HepG2 (cell line): ENCODE measurements around the gene MAP3K2. TPM values are rescaled to one million over a fixed set of nuclear protein-coding genes. Genes with fewer than 3 reads are reported as not detected.

ENCODE experiments used
- HOXA3 ChIP-seq: sonication (generic); formaldehyde crosslinking; IDR thresholded peaks from 2 replicates; pipeline ENCODE4 v1.5.0; 2020; ENCODE audit warnings: missing genetic modification reagents
- ISL2 ChIP-seq: sonication (generic); formaldehyde crosslinking; IDR thresholded peaks from 2 replicates; pipeline ENCODE4 v1.5.0; 2020; ENCODE audit warnings: missing genetic modification reagents
- KAT7 ChIP-seq: IDR thresholded peaks from 2 replicates; pipeline ENCODE4 v1.6.1; 2018; ENCODE audit warnings: borderline replicate concordance, missing compliant biosample characterization
- NFE2L1 ChIP-seq: sonication (generic); formaldehyde crosslinking; IDR thresholded peaks from 2 replicates; pipeline ENCODE4 v1.4.0; 2020; ENCODE audit warnings: missing genetic modification reagents, mild to moderate bottlenecking, borderline replicate concordance
- NFKBIZ ChIP-seq: IDR thresholded peaks from 2 replicates; pipeline ENCODE4 v1.6.1; 2018; ENCODE audit warnings: missing genetic modification reagents, missing compliant biosample characterization
- SMARCC2 ChIP-seq: fragments of 450-650 bp; IDR thresholded peaks from 2 replicates; pipeline ENCODE4 v1.6.1; 2017; ENCODE audit warnings: antibody characterized with exemption, mild to moderate bottlenecking
- TAF1 ChIP-seq: sonication (generic); formaldehyde crosslinking; IDR thresholded peaks from 2 replicates; pipeline ENCODE4 v1.4.0; 2020; ENCODE audit warnings: missing genetic modification reagents
- ZKSCAN8 ChIP-seq: IDR thresholded peaks from 2 replicates; pipeline ENCODE4 v1.6.1; 2016; ENCODE audit warnings: borderline replicate concordance, missing genetic modification reagents, missing compliant biosample characterization
- ZNF205 ChIP-seq: IDR thresholded peaks from 2 replicates; pipeline ENCODE4 v1.6.1; 2018; ENCODE audit warnings: missing biosample characterization, missing genetic modification reagents
- ZNF234 ChIP-seq: sonication (generic); formaldehyde crosslinking; conservative IDR thresholded peaks from 2 replicates; pipeline ENCODE4 v1.5.1; 2020; ENCODE audit warnings: mild to moderate bottlenecking, missing genetic modification reagents
- ZNF768 ChIP-seq: sonication (generic); formaldehyde crosslinking; IDR thresholded peaks from 2 replicates; pipeline ENCODE4 v1.4.0; 2020; ENCODE audit warnings: missing genetic modification reagents
- polyA plus RNA-seq, 8 experiments: library from polyadenylated mRNA; depleted of rRNA in 3 of 8; stranded (reverse) in 7 of 8; unstranded in 1 of 8; fragments of >200 nt; fragmentation: Illumina TruSeq in 4 of 8; extraction: Trizol in 4 of 8; gene quantifications; 2 replicates each; pipeline versions ENCODE4 v1.2.1 to v1.2.3, GENCODE V29; 2011 to 2016; ENCODE audit warnings: low read depth in 4 of 8, missing spikeins in 1 of 8, mixed read lengths in 1 of 8; ENCODE audit not compliant: insufficient read depth in 1 of 8
- total RNA-seq, 5 experiments: library from RNA; depleted of rRNA; stranded (reverse); fragments of >200 nt; fragmentation: Illumina TruSeq; extraction: Trizol; gene quantifications; 2 replicates each; pipeline ENCODE4 v1.2.3, GENCODE V29; 2016; ENCODE audit warnings: low read depth in 1 of 5
- TF ChIP-seq, protein P1 (sequence below): sonication (generic); formaldehyde crosslinking; IDR thresholded peaks from one replicate; pipeline ENCODE4 v1.5.1; 2020; ENCODE audit warnings: mild to moderate bottlenecking, missing genetic modification reagents; ENCODE audit errors: not compliant biosample characterization
- TF ChIP-seq, protein P2 (sequence below): sonication (generic); formaldehyde crosslinking; IDR thresholded peaks from 2 replicates; pipeline ENCODE4 v1.4.0; 2020; ENCODE audit warnings: mild to moderate bottlenecking, missing genetic modification reagents

The MAP3K2 gene
- total and polyA plus RNA-seq, 2 of the 13 experiments (the other 11 are each of a cell fraction or from before 2014, with no cell fraction given), result 12.2 to 37.2 TPM

DNA sequence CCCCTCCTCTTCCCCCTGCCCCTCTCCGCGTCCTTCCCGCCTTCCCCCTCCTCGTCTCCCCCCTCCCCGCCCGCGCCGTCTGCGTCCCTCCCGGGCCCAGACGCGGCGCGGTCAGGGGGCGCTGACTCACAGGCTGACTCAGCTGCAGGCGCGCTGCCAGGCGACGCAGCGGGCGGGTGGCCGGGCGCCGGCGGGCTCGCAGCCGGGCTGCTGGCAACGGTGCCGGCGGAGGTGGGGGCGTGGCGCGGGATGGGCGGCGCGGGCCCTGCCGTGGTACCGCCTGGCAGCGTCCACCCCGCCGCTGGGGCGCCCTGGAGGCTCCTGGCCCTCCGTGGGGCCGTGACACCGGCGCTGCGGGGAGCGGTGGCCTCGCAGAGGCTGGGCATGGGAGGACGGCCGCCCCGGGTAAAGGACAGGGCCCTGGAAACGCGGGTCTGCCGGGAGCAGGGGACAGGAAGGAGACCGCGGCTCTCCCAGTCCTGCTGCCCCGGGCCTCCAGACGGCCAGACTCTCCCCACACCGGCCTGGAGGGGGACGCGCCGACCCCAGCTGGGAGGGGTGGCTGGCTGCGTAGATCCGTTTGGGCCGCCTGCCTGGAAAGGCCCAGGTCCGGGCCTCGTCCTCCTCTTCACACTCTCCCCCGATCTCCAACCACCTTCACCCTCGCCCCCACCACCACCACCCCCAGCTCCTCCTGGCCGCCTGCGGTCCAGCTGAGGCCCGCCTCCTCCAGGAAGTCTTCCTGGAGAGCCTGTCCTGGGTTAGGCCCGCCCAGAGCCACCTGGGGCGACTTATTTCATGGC is 20.4 kb upstream of the MAP3K2 start (continued):
- TF ChIP-seq, protein P1, sequence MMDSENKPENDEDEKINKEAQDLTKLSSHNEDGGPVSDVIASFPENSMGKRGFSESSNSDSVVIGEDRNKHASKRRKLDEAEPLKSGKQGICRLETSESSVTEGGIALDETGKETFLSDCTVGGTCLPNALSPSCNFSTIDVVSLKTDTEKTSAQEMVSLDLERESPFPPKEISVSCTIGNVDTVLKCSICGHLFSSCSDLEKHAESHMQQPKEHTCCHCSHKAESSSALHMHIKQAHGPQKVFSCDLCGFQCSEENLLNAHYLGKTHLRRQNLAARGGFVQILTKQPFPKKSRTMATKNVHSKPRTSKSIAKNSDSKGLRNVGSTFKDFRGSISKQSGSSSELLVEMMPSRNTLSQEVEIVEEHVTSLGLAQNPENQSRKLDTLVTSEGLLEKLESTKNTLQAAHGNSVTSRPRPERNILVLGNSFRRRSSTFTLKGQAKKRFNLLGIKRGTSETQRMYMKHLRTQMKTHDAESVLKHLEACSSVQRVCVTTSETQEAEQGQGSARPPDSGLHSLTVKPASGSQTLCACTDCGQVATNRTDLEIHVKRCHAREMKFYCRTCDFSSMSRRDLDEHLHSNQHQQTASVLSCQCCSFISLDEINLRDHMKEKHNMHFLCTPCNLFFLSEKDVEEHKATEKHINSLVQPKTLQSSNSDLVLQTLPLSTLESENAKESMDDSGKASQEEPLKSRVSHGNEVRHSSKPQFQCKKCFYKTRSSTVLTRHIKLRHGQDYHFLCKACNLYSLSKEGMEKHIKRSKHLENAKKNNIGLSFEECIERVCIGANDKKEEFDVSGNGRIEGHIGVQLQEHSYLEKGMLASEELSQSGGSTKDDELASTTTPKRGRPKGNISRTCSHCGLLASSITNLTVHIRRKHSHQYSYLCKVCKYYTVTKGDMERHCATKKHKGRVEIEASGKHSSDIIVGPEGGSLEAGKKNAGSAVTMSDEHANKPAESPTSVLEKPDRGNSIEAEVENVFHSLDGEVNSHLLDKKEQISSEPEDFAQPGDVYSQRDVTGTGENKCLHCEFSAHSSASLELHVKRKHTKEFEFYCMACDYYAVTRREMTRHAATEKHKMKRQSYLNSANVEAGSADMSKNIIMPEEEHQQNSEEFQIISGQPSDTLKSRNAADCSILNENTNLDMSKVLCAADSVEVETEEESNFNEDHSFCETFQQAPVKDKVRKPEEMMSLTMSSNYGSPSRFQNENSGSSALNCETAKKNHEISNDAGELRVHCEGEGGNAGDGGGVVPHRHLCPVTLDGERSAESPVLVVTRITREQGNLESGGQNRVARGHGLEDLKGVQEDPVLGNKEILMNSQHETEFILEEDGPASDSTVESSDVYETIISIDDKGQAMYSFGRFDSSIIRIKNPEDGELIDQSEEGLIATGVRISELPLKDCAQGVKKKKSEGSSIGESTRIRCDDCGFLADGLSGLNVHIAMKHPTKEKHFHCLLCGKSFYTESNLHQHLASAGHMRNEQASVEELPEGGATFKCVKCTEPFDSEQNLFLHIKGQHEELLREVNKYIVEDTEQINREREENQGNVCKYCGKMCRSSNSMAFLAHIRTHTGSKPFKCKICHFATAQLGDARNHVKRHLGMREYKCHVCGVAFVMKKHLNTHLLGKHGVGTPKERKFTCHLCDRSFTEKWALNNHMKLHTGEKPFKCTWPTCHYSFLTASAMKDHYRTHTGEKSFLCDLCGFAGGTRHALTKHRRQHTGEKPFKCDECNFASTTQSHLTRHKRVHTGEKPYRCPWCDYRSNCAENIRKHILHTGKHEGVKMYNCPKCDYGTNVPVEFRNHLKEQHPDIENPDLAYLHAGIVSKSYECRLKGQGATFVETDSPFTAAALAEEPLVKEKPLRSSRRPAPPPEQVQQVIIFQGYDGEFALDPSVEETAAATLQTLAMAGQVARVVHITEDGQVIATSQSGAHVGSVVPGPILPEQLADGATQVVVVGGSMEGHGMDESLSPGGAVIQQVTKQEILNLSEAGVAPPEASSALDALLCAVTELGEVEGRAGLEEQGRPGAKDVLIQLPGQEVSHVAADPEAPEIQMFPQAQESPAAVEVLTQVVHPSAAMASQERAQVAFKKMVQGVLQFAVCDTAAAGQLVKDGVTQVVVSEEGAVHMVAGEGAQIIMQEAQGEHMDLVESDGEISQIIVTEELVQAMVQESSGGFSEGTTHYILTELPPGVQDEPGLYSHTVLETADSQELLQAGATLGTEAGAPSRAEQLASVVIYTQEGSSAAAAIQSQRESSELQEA (CRISPR knock-in tag), result no peak
- peak; percentile 49; the same call in 1 of the 2 replicates for TF ChIP-seq TAF1 (CRISPR knock-in tag)
- peak; percentile 73; the same call in 1 of the 2 replicates for TF ChIP-seq HOXA3 (CRISPR knock-in tag)
- TF ChIP-seq KAT7, result peak; percentile 67
- TF ChIP-seq NFE2L1 (CRISPR knock-in tag), result no peak
- TF ChIP-seq ZNF768 (CRISPR knock-in tag), result peak; percentile 56; the same call in 1 of the 2 replicates
- TF ChIP-seq ZNF234, result no peak
- TF ChIP-seq, protein P2, sequence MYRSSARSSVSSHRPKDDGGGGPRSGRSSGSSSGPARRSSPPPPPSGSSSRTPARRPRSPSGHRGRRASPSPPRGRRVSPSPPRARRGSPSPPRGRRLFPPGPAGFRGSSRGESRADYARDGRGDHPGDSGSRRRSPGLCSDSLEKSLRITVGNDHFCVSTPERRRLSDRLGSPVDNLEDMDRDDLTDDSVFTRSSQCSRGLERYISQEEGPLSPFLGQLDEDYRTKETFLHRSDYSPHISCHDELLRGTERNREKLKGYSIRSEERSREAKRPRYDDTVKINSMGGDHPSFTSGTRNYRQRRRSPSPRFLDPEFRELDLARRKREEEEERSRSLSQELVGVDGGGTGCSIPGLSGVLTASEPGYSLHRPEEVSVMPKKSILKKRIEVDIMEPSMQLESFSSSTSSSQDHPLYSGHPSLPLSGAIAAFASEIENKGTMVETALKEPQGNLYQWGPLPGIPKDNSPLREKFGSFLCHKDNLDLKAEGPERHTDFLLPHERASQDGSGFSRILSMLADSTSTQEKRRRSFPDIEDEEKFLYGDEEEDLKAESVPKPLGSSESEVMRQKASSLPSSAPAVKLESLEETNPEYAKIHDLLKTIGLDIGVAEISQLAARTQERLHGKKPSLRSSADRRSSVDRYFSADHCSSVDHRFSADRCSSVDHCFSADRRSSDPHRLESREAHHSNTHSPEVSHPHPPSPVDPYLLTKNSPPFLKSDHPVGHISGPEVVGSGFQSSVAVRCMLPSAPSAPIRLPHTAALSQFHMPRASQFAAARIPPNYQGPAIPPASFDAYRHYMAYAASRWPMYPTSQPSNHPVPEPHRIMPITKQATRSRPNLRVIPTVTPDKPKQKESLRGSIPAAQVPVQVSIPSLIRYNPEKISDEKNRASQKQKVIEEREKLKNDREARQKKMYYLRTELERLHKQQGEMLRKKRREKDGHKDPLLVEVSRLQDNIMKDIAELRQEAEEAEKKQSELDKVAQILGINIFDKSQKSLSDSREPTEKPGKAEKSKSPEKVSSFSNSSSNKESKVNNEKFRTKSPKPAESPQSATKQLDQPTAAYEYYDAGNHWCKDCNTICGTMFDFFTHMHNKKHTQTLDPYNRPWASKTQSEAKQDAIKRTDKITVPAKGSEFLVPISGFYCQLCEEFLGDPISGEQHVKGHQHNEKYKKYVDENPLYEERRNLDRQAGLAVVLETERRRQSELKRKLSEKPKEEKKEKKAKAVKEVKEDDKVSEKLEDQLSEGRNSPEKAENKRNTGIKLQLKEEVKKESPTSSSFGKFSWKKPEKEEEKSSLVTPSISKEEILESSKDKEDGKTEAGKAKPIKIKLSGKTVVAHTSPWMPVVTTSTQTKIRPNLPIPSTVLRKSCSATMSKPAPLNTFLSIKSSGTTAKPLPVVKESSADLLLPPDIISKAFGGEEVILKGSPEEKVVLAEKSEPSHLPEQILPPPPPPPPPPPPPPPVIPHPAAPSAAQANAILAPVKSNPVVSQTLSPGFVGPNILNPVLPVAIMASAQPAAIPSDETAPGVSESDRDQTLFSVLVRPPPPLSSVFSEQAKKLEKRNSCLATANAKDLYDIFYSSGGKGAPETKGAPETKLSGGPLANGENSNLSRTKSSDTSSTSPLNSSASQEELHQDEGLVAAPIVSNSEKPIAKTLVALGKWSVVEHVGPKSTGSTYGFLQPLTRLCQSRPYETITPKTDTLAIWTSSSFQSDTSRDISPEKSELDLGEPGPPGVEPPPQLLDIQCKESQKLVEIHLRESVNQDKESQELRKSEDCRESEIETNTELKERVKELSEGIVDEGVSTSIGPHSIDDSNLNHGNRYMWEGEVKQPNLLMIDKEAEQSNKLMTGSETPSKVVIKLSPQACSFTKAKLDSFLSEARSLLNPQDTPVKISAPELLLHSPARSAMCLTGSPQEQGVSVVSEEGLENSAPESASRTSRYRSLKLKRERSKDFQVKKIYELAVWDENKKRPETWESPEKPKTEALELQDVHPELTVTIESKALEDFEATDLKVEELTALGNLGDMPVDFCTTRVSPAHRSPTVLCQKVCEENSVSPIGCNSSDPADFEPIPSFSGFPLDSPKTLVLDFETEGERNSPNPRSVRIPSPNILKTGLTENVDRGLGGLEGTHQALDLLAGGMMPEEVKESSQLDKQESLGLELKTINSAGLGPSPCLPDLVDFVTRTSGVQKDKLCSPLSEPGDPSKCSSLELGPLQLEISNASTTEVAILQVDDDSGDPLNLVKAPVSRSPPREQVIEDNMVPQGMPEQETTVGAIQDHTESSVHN, result 0 out of 2 replicates have a peak, but pooled peaks have one; percentile 21
- 0 out of 2 replicates have a peak, but pooled peaks have one; percentile 21 for TF ChIP-seq ZNF205
- TF ChIP-seq NFKBIZ, result no peak
- TF ChIP-seq SMARCC2, result no peak
- peak; percentile 13; the same call in 1 of the 2 replicates for TF ChIP-seq ZKSCAN8 (CRISPR knock-in tag)
- TF ChIP-seq ISL2 (CRISPR knock-in tag), result no peak
